Subcutaneous abdominal adipose tissue (tissue), 5 donors: ENCODE results near the gene TSPAN15.
A peak's percentile ranks its signal among the peaks of the same experiment; 100 is the strongest.

Experiments used
- H3K27ac ChIP-seq: one replicate; pipeline ENCODE4 v1.7.0; 2013; ENCODE audit warnings: low read depth, mild to moderate bottlenecking, inconsistent platforms, low read length, moderate library complexity
- H3K27me3 ChIP-seq, 5 donors: one replicate each; pipeline ENCODE4 v1.7.0; 2013; ENCODE audit warnings: low read length in 5 of 5, inconsistent platforms in 1 of 5; ENCODE audit not compliant: control insufficient read depth in 5 of 5, insufficient read depth in 4 of 5
- H3K36me3 ChIP-seq, 5 donors: one replicate each; pipeline ENCODE4 v1.7.0; 2013; ENCODE audit warnings: low read length in 5 of 5; ENCODE audit not compliant: control insufficient read depth in 5 of 5, insufficient read depth in 5 of 5
- H3K4me1 ChIP-seq, 5 donors: one replicate each; pipeline ENCODE4 v1.7.0; 2013; ENCODE audit warnings: low read length in 5 of 5, mild to moderate bottlenecking in 3 of 5, moderate library complexity in 1 of 5; ENCODE audit not compliant: control insufficient read depth in 5 of 5, insufficient read depth in 5 of 5
- H3K4me3 ChIP-seq, 5 donors: one replicate each; pipeline ENCODE4 v1.7.0; 2013; ENCODE audit warnings: low read length in 5 of 5, low read depth in 1 of 5
- H3K9ac ChIP-seq, 5 donors: one replicate each; pipeline ENCODE4 v1.7.0; 2013; ENCODE audit warnings: low read length in 5 of 5, mild to moderate bottlenecking in 4 of 5, moderate library complexity in 3 of 5
- H3K9me3 ChIP-seq, 5 donors: one replicate each; pipeline ENCODE4 v1.7.0; 2013; ENCODE audit warnings: low read length in 5 of 5; ENCODE audit not compliant: control insufficient read depth in 5 of 5
- donor health status: healthy.
- donor health status: healthy.
- donor health status: healthy.
- donor health status: healthy.
- donor health status: healthy.

Gene TSPAN15

DNA sequence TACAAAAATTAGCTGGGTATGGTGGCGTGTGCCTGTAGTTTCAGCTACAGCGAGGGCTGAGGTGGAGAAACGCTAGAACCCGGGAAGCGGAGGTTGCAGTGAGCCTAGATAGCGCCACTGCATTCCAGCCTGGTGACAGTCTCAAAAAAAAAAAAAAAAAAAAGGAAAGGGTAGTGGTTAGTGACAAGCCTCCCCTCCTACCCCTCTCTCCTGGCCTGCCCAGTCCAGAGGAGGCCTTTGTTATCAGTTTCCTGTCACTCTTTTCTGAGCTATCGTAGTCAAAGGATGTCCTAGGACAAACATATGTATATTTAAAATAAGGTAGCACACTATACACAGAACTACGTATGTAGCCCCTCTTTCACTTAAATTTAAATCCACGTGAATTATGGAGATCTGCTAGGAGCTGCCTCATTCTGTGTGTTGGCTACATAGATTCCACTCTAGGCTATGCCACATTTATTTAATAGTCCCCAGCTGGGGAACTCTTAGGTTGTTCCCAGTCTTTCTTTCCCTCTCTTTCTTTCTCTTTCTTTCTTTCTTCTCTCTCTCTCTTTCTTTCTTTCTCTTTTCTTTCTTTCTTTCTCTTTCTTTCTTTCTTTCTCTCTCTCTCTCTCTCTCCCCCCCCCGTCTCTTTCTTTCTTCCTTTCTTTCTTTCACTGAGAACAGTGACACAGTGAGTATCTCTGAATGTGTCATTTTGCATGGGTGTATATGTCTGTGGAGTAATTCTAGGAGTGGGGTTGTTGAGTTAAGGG, 3.9 kb downstream of the TSPAN15 start:
- peaks cover 18 to 93% (median 93%) of the 10 kb centered on the region in 5 donors for H3K4me1 ChIP-seq
- peak overlapping the region in 1 of 5 donors; percentile 23 for H3K4me3 ChIP-seq
- peak overlapping the region; percentile 89 for H3K27ac ChIP-seq
- H3K36me3 ChIP-seq = peaks cover 0 to 19% (median 16%) of the 10 kb centered on the region in 5 donors
- H3K9ac ChIP-seq = peak overlapping the region in 4 of 5 donors; percentile 9 to 52 (median 32)
- no peaks in the 10 kb centered on the region for H3K27me3 ChIP-seq
- H3K9me3 ChIP-seq = no peaks in the 10 kb centered on the region

DNA sequence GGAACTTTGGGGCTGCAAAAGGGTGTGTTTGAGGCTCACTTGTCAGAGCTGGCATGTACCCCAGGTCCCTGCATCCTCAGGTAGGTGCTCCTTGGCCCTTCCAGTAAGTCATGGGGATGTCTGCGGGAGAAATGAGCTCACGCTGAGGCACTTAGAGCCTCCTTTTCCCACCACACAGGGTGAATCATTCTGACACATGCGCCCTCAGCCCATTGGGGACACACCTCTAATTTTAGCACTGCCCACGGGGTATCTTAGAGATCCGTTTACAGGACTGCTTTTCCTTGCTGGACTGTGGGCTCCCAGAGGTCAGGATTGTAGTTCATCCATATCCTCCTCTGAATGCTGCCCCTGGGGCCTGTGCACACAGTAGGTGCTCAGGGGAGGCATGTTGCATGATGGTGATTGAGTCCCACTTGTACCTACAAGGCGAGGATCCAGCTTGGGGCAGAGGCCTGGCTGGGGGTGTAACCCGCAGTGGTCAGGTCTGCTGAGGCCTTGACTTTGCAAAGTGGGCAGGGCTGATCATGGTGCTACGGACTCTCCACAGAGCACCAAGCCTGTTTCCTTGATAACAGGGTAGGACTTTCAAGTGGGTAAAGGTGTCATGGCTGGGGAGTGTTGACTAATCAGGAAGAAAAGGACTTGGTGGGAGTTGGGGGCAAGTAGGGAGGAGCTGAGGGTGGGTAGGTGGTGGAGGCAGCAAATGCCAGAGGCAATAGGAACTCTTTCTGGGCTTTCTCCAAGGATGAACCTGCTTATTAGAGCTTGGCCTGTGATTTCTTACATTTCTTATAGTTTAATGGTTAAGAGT, 5.8 kb downstream of the TSPAN15 start:
- Histone ChIP-seq H3K9me3 (no peaks in the 10 kb centered on the region), H3K9ac (peak overlapping the region in 1 of 5 donors; percentile 70), H3K4me3 (no peak overlapping the region), H3K36me3 (peaks cover 0 to 19% (median 16%) of the 10 kb centered on the region in 5 donors), H3K27me3 (no peaks in the 10 kb centered on the region), H3K4me1 (peaks cover 28 to 96% (median 92%) of the 10 kb centered on the region in 5 donors), H3K27ac (peak overlapping the region; percentile 89)

DNA sequence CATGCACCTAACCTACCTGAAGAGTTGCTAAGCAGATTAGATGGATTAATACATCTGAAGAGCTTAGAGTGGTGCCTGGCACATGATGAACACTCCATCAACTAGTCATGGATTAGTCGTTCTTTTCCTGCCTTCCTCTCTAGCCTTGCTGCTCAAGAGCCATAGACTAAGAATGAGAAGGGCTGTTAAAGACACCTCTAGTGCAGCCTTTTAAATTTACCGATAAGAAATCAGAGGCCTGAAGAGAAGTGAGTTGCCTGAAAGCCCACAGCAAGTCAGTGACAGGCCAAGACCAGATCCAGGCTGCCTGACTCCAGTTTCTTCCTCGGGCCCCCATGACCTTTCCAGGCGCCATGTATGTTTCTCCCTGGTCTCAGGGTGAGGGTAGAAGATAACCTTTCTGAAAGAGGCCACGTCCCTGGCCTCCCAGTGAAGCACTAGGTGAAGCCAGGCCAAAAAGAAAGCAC, 6.5 kb downstream of the TSPAN15 start:
- no peaks in the 10 kb centered on the region for H3K9me3 ChIP-seq

DNA sequence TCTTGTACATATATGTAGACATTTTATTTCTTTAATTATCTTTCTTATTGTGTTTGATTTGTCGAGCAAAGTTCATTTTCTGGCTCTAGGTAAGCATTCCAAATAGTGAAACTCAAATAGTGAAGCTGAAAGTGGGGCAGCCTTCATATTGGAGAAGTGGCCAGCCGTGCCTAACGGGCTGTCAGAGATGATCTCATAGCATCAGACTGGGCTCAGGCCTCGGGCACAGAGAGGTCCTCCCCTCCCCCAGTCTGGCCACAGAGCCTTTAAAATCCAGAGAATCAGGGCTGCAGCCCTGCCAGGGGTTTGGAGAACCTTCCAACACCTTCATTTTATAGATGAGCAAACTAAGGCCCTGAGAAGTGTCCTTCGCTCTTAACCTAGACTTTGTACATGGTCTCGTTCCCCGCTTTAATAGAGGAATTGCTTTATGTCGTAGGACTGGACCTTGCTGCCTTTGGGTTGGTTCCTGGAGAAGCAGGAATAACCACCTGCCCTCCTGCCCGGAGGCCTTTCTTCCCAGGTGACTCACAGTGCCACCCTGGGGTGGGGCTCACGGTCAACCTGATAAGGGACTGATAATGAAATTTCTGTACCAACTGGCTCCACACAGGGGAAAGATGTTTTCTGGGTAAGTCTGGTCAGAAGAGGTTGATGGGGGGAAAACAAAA, 7.3 kb downstream of the TSPAN15 start:
- peaks cover 31 to 94% (median 89%) of the 10 kb centered on the region in 5 donors for H3K4me1 ChIP-seq
- H3K27ac ChIP-seq = peak overlapping the region; percentile 89
- peaks cover 0 to 19% (median 16%) of the 10 kb centered on the region in 5 donors for H3K36me3 ChIP-seq
- H3K4me3 ChIP-seq = no peak overlapping the region
- peak overlapping the region; percentile 4 to 70 (median 25) for H3K9ac ChIP-seq
- H3K9me3 ChIP-seq = no peaks in the 10 kb centered on the region
- no peaks in the 10 kb centered on the region for H3K27me3 ChIP-seq

More for the DNA sequence above, 6.5 kb downstream of the TSPAN15 start:
- Histone ChIP-seq H3K27ac (peak overlapping the region; percentile 89), H3K9ac (peak overlapping the region in 3 of 5 donors; percentile 4 to 70 (median 52)), H3K36me3 (peaks cover 0 to 19% (median 16%) of the 10 kb centered on the region in 5 donors), H3K4me3 (no peak overlapping the region), H3K4me1 (peaks cover 28 to 94% (median 89%) of the 10 kb centered on the region in 5 donors), H3K27me3 (no peaks in the 10 kb centered on the region)

DNA sequence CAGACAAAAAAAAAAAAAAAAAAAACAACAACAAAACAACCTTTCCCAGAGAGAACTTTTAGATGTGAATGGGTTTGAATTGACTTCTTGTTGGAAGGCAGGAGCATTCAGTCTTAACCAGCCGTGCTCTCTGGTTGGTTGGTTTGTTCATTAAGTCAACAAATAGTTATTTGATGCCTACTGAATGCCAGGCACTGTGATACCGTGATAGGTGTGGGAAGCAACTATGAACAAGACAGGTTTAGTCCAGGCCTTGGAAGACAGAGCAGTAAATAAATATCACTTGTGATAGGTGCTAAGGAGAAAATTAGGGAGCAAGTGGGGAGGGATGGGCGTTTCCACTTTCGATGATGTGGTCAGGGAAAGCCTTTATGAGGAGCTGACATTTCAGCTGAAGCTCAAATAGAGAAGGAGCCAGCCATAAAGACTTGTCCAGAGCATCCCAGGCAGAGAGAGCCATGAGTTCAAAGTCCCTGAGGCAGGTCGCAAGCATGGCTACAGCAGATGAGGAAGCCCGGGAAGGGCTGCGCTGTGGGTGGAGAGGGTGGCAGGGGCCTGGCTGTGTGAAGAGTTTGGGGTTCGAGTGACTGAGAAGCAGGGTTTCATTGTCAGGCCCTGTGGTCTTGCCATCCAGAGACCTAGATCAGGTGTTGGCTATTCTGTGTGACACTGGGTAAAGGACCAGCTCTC, 8.0 kb downstream of the TSPAN15 start:
- H3K27ac ChIP-seq = peak overlapping the region; percentile 89
- no peaks in the 10 kb centered on the region for H3K9me3 ChIP-seq
- peaks cover 34 to 94% (median 90%) of the 10 kb centered on the region in 5 donors for H3K4me1 ChIP-seq
- no peaks in the 10 kb centered on the region for H3K27me3 ChIP-seq
- no peak overlapping the region for H3K4me3 ChIP-seq
- peak overlapping the region in 4 of 5 donors; percentile 13 to 35 (median 29) for H3K9ac ChIP-seq
- H3K36me3 ChIP-seq = peaks cover 0 to 19% (median 15%) of the 10 kb centered on the region in 5 donors

DNA sequence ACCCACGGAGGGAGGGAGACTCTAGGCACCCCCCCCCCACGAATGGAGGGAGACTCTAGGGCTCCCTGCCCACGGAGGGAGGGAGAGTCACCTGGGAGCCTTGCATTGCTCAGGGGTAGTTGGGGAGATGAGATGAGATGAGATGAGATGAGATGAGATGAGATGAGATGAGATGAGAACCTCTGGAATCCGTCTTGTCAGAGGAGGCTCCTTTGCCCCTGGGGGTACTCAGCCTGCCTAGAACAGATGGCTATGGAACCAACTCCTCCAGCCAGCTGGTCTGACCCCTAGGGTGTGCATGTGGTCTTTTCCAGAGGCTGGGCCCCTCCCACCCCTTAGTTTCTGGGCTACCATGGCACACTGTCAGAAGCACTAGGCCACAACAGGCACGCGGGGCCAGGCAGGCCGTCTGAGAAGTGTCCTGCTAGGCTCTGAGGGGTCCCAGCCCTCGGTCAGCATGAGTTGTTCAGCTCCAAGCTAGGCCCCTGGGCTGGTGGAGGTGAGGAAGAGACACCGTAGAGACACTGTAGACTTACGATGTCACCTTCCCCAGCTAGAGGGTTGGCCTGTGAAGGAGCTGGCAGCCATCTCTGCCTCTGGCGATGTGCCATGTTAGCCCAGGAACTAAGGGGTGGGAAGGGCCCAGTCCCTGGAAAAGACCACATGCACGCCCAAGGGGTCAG, 8.8 kb downstream of the TSPAN15 start:
- H3K4me1 ChIP-seq = peaks cover 42 to 94% (median 90%) of the 10 kb centered on the region in 5 donors
- H3K27ac ChIP-seq = peak overlapping the region; percentile 89
- no peaks in the 10 kb centered on the region for H3K27me3 ChIP-seq
- no peaks in the 10 kb centered on the region for H3K9me3 ChIP-seq
- peaks cover 0 to 19% (median 15%) of the 10 kb centered on the region in 5 donors for H3K36me3 ChIP-seq
- H3K4me3 ChIP-seq = peak overlapping the region in 1 of 5 donors; percentile 3
- peak overlapping the region; percentile 13 to 37 (median 23) for H3K9ac ChIP-seq

DNA sequence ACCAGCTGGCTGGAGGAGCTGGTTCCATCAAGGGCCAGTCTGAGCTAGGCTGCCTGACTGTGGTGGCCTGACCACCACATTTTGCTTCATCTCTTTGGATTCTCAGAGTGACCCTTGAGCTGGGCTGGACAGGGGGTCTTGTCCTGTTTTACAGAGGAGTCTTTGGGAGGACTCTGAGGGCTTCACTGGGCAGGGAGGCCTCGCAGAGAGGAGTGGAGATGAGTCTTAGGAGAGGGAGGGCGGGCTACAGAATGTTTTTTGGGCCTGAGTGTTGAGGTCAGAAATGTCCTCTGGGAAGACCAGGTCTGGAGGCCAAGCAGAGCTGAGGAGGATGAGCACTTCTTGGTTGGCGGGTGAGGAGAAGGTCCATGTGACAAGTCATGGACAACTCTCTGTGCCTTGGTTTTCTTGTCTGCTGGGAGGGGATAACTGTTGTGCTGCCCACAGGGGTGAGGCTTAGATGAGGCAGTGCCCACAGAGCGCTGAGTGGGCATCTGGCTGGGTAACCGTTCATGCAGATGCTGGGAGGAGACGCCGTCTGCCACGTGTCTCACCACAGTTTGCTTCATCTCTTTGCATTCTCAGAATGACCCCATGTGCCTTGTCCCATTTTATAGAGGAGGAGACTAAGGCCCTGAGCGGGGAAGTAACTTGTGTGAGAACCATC, 9.4 kb downstream of the TSPAN15 start:
- Histone ChIP-seq H3K9ac (peak overlapping the region; percentile 13 to 37 (median 23)), H3K27me3 (no peaks in the 10 kb centered on the region), H3K36me3 (peaks cover 0 to 19% (median 15%) of the 10 kb centered on the region in 5 donors), H3K9me3 (no peaks in the 10 kb centered on the region), H3K27ac (peak overlapping the region; percentile 89), H3K4me1 (peaks cover 41 to 96% (median 90%) of the 10 kb centered on the region in 5 donors), H3K4me3 (peak overlapping the region in 2 of 5 donors; percentile 21 to 36)

DNA sequence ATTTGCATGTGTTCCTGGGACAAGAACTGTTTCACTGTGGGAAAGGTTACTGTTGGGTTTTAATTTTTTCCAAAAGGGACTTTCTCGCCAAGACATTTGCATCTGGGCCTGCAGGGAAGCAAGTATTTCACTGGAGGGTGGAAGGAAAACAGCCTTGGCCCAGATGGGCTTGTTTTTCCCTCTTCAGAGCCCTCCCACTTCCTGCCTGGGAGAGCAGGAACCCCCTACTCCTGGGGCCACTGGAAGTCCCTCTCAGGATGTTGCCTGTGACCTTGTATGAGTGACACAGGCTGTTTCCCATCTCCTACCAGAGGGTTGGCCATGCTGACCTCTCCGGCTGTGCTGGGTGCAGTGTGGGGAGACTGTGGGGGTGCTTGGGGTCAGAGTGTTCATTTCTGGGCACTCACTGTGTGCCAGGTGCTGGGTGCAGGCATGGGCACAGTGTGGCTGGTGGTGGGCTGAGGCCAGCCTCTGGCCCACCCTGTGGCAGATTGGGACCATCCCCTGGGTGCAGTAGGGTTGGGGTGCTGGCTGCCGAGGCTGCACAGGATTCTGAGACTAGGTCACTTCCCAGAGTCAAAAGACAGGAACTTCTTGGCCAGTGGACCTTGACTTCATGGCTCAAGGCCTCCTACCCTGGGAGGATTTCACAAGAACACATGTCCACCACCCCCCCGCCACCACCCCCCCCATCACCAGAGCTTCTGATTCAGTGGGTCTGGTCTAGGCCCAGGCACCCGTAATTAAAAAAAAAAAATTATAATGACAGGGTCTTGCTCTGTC, 10.2 kb downstream of the TSPAN15 start:
- H3K4me1 ChIP-seq = peaks cover 45 to 99% (median 93%) of the 10 kb centered on the region in 5 donors
- peak overlapping the region in 3 of 5 donors; percentile 21 to 58 (median 27) for H3K9ac ChIP-seq

More for the DNA sequence above, 10.2 kb downstream of the TSPAN15 start:
- H3K27ac ChIP-seq = peak overlapping the region; percentile 98
- peaks cover 0 to 17% (median 12%) of the 10 kb centered on the region in 5 donors for H3K36me3 ChIP-seq
- H3K27me3 ChIP-seq = no peaks in the 10 kb centered on the region
- no peaks in the 10 kb centered on the region for H3K9me3 ChIP-seq
- H3K4me3 ChIP-seq = peak overlapping the region in 3 of 5 donors; percentile 2 to 36 (median 24)
